HS-5 (cell line): ENCODE results near the gene HYI.
"Not testable (repeated sequence)": the region's sequence is repeated elsewhere in the genome, so short reads cannot be mapped to it uniquely, and the experiment has no call there.

Source experiments
- DNase-seq: peaks from one replicate; pipeline ENCODE4 v3.0.0-alpha.2; 2012; ENCODE audit warnings: low read depth

Gene HYI

GRCh38 chr1:43453442-43454269 lies at the start of gene HYI:
Gene HYI (minus strand): TSS chr1:43453931. CDS start chr1:43453793, 138 bp downstream.
- DNase-seq = peak; percentile 65

- DNase-seq = not testable (repeated sequence)
Observed at GRCh38 chr1:43501806-43502205, 48.1 kb upstream of the HYI start.

GRCh38 chr1:43499898-43500297 lies 46.2 kb upstream of the HYI start:
- no peak for DNase-seq

- no peak for DNase-seq
Observed at GRCh38 chr1:43495204-43495603, 41.5 kb upstream of the HYI start.

GRCh38 chr1:43493661-43494450 lies 40.1 kb upstream of the HYI start:
- DNase-seq = no peak

GRCh38 chr1:43492826-43493225 lies 39.1 kb upstream of the HYI start:
- no peak for DNase-seq

- DNase-seq = no peak
Observed at GRCh38 chr1:43491061-43491460, 37.3 kb upstream of the HYI start.

GRCh38 chr1:43488165-43488564 lies 34.4 kb upstream of the HYI start:
- DNase-seq = no peak

- no peak for DNase-seq
Observed at GRCh38 chr1:43484367-43484766, 30.6 kb upstream of the HYI start.

GRCh38 chr1:43482215-43482614 lies 28.5 kb upstream of the HYI start:
- DNase-seq = no peak

- DNase-seq = no peak
Observed at GRCh38 chr1:43481491-43481890, 27.8 kb upstream of the HYI start.

GRCh38 chr1:43479414-43479813 lies 25.7 kb upstream of the HYI start:
- no peak for DNase-seq

GRCh38 chr1:43477716-43478115 lies 24.0 kb upstream of the HYI start:
- no peak for DNase-seq

GRCh38 chr1:43475611-43476401 lies 22.1 kb upstream of the HYI start:
- peak; percentile 74 for DNase-seq

- no peak for DNase-seq
Observed at GRCh38 chr1:43473463-43473862, 19.7 kb upstream of the HYI start.

GRCh38 chr1:43472463-43473151 lies 18.9 kb upstream of the HYI start:
- peak; percentile 97 for DNase-seq

- DNase-seq = no peak
Observed at GRCh38 chr1:43472087-43472462, 18.3 kb upstream of the HYI start.

- DNase-seq = no peak
Observed at GRCh38 chr1:43469932-43470331, 16.2 kb upstream of the HYI start.

GRCh38 chr1:43468414-43468813 lies 14.7 kb upstream of the HYI start:
- no peak for DNase-seq

GRCh38 chr1:43466403-43466802 lies 12.7 kb upstream of the HYI start:
- no peak for DNase-seq

GRCh38 chr1:43465505-43466067 lies 11.9 kb upstream of the HYI start:
- no peak for DNase-seq
